HG02678 (cell line): ENCODE measurements around the gene PELO.
"Not testable (repeated sequence)": the region's sequence is repeated elsewhere in the genome, so short reads cannot be mapped to it uniquely, and the experiment has no call there.

Experiments used
- ATAC-seq: cut with Tn5 transposase; IDR thresholded peaks from one replicate; pipeline ENCODE4 v1.9.1; 2021; ENCODE audit warnings: mild to moderate bottlenecking, moderate library complexity; ENCODE audit not compliant: unreplicated experiment

The PELO gene, protein sequence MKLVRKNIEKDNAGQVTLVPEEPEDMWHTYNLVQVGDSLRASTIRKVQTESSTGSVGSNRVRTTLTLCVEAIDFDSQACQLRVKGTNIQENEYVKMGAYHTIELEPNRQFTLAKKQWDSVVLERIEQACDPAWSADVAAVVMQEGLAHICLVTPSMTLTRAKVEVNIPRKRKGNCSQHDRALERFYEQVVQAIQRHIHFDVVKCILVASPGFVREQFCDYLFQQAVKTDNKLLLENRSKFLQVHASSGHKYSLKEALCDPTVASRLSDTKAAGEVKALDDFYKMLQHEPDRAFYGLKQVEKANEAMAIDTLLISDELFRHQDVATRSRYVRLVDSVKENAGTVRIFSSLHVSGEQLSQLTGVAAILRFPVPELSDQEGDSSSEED

DNA sequence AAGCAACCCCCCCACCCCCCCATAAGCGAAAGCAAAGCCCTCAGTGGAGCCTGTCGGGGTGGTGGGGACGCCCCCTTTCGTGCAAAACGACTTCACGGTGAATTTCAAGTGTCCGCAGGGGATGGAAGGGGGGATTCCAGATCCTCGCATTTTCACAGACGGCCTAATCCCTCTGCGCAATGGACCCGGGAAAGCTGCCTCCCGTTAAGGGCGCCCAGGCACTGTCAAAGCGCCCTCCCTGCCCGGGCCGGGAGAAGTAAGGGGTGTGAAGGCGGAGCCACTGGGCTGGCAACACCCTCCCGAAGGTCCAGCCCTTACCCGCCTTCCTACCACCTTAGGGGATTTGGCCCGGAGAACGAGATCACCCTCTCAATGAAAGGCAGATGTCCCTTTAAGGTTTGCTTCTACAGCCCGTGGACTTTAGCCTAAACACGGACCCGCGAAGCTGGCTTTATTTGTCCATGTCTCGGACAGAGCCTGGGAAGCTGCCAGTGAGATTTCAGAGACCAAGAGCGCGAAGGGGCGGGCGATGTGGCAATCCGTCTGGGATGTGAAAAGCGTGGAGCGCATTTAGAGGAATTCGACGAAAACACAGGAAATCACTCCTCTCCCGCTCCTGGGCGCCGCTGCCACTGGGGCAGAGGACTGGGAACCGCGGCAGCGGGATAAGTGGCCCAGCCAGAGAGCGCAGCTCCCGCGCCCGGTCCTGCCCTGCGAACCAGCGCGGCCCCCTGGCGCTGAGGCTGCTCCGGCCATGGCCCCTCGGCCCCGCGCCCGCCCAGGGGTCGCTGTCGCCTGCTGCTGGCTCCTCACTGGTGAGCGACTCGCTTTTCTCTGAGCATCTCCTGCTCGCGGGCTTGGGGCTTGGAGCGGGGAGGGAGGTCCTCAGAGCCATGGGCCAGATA lies at the start of gene PELO, which contains the start of gene ITGA1:
Gene PELO (plus strand): TSS at position 317 of the 905 bp plus-strand sequence. CDS start 12,479 bp downstream, outside the sequence.
Gene ITGA1 (plus strand): TSS at position 317 of the 905 bp plus-strand sequence. CDS start 438 bp downstream, at position 755.
- ATAC-seq = peak; percentile 83

DNA sequence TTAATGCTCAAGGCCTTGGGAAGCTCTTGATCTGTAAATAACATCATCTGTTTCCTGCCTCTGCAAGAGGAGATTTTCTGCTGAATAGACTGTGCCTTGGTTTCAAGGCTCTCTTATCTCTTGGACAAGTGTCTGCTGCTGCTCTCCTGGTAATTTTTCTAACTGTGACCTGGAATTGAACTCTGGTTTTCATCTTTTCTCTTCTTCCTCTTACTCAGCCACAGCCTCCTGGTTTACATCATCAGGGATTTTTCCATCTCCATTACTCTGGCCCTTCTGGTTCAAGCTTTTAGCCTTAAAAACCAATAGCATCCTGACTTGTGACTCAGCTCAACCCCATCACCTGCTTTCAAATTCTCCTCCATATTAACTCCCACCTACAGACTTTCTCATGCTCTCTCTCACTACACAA lies 49.6 kb upstream of the PELO start:
- ATAC-seq = peak; percentile 63

DNA sequence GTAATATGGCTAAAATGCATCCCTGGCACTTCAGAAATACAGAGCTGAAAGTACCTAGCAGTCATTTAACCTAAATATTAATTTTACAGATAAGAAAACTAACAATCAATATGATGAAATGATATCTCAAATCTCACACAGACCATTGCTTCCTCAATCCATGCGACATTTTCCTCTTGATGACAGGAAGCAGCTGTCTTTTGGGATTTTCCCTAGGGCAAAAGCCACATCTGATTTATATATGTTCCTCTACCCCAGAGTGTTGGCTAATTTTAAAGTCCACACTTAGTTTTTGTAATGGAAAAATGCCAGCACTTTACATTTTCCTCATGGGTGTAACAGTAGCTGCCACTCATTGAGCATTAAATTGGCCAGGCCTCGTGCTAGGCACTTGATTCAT lies 47.7 kb upstream of the PELO start:
- ATAC-seq = no peak

DNA sequence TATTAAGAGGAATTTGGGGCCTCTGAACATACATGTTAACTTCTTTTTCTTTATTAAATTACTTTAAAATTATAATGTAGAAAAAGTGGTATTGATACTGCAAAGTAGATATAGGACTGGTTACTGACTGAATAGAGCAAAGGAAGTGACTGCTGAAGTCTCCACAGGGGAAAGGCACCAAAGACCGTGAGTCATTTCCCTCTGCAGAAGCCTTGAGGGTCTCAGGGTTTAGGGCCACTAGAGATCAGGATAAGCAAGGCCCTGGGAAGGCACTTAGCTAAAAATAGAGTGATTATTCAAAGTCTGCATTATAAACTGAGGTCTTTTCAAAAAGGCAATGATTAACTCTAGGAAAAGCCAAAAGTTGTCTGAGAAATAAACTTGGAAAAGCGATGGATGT lies 44.7 kb upstream of the PELO start:
- ATAC-seq = no peak

DNA sequence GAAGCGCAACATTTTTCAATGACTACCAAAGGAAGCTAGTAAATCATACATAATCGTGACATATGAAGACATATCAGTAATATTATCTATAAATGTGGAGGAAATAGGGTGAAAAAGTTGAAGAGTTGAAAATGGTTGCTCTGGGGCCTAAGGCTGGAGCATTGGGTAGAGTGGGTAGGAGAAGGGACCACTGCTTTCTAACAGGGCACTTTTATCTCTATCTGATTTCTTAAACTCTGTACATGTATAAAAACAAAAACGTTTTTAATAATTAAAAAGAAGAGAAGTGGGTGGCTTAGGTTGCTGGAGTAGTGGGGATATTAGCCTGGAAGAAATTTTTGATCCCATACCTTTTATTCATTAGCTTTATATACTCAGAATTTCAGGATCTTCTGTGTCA lies 44.2 kb upstream of the PELO start:
- no peak for ATAC-seq

DNA sequence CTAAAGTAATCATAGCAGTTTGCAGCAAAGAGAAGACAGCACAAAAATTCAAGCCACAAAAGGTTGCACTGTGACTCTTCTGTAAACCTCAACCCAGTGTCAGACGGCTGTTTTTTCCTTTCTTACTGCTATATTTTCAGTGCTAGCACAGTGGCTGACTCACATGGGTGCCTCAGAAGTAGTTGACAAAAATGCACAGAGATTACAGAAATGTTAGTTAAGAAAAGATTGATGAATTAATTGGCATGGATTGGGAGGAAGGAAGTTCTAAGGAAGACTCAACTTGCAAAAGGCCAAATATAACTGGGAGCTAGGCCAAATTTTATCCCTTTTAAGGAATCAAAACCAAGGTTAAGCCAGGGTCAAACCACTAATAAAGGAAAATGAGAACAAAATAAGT lies 43.7 kb upstream of the PELO start:
- ATAC-seq = peak; percentile 75

DNA sequence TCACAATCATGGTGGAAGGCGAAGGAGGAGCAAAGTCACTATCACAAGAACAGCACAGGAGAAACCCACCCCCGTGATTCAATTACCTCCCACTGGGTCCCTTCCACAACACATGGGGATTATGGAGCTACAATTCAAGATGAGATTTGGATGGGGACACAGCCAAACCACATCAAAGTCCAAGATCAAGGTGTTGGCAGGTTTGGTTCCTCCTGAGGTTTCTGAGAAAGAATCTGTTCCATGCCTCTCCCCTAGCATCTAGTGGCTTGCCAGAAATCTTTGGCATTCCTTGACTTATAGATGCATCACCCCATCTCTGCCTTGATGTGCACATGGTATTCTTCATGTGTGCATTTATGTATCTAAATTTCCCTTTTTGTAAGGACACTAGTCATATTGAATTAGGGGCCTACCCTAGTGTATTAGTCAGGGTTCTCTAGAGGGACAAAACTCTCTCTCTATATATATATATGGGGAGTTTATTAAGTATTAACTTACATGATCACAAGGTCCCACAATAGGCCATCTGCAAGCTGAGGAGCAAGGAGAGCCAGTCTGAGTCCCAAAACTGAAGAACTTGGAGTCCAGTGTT lies 42.8 kb upstream of the PELO start:
- not testable (repeated sequence) for ATAC-seq

DNA sequence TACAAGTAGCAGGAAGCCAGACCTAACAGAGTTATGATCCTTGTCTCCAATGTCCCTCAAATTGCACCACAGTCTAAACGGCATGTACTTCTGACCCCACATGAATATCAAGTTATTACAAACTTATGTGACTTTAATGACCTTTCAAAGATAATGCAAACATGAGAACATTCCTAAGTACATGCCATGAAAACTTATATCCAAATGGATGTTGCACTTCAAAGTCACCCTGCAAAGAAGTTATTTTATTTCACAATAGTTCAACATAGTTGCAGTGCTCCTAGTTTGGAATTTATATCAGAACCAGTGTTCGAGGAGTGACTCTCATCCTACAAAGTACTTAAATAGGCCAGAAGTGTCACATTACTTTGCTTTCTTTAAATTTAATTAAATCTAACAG lies 41.2 kb upstream of the PELO start:
- ATAC-seq = no peak

DNA sequence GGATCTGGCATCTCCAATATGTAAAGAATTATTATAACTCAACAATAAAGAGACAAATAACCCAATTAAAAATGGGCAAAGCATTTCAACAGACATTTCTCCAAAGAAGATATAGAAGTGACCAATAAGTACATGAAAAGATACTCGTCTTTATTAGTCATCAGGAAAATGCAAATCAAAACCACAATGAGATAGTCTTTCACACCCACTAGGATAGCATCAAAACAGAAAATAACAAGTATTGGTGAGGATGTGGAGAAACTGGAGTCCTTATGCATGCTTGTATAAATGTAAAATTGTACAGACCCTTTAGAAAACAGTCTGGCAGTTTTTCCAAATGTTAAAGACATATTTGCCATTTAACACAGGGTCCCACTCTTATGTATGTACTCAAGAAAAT lies 39.1 kb upstream of the PELO start:
- no peak for ATAC-seq

DNA sequence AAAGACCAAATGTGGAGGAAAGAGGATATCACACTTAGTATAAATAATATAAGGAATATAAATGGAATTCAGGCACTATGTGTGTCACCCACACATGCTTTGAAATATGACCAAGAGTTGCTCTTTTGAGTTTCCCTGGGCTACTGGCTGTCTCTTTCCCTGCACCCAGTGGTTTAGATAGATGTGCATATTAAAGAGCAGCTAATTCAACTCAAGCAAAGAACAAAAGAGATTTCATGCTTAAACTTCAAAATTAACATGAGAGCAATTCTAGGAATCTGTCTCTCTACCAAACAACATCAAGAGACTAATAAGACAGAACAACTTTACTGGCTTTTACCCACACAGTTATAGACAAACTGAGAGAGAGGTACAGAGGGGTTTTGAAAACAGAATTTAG lies 38.0 kb upstream of the PELO start:
- ATAC-seq = no peak

DNA sequence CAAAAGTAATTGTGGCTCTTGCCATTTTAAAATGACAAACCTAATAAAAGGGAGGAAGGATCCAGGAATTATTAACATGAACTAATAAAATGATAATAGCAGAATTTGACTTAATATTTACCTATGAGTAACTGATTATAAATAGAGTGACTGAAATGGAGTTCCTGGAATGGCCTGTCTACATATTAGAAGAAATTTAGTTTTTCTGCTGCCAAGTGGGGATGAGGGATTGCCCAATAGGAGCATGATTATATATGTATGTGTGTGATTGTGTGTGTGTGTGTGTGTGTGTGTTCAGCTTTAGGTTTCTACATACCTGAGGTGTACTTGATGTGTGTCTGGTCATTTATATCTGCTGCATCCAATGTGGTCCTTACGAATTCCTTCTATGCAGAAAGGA lies 36.6 kb upstream of the PELO start:
- no peak for ATAC-seq

DNA sequence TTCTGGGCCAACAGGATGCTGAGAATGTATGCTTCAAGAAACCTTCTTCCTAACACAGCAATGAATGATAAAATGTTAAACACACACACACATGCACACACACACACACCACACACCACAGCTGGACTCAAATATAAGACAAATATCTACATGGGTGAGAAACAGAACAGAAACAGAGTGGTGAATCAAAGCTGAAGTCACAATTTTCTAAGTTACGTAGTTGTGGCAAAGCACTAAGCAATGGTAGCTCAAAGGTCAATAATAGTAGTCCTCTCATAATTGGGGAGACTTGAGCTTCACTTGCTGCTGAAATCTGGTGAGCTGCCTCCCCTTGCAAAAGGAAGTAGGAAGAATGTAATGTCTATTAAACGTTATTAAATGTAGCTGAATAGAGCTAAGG lies 33.7 kb upstream of the PELO start:
- no peak for ATAC-seq

DNA sequence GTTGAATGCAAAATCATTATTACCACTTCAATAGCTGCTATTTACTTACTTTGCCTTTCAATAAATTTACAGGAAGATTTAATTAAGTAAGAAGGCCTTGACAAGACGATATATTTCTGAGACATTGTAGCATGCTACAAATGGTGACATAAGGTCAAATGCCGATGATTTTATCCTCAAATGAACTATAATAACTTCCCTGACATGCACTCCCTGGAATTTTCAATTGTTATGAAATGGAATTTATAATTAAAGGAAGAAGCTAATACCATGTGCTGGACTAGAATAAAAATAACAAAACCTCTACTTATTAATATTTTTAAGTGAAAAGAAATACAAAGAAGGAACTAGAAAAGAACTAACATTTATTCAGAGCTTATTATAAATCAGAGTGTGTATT lies 30.2 kb upstream of the PELO start:
- no peak for ATAC-seq

DNA sequence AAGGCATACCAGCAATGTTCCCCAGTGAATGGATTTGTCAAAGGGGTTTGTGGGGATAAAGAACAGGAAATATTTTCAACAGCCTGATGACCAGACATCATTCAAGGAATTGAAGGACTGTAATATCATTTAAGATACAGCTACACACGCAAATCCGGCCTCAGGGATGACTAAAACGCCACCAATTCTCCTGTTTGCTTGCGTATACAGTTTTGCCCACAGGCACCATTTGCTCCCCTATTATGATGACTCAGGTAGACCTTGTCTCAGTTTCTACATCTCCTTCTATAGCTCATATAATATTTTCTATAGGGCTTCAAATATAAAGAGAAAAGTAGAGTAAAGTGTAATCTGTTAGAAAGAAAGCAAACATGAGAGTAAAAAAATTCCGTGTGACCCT lies 29.7 kb upstream of the PELO start:
- no peak for ATAC-seq

DNA sequence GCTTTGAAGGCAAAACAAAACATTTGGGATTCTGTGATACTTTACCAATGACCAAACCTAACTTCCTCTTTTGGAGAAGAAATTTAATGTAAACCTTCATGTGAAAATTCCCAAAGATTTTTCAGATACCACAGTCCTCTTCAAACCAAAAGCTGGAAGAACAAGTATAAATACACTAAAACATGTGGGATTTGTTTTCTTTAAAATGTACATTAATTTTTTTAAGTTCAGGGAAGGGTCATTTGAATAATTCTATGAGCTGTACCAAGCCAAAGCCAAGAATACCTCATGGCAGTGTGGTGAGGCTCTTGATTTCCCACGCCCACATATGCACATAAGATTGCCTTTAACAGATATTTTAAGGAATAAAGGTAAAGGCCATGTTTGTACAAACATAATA lies 28.4 kb upstream of the PELO start:
- ATAC-seq = no peak

DNA sequence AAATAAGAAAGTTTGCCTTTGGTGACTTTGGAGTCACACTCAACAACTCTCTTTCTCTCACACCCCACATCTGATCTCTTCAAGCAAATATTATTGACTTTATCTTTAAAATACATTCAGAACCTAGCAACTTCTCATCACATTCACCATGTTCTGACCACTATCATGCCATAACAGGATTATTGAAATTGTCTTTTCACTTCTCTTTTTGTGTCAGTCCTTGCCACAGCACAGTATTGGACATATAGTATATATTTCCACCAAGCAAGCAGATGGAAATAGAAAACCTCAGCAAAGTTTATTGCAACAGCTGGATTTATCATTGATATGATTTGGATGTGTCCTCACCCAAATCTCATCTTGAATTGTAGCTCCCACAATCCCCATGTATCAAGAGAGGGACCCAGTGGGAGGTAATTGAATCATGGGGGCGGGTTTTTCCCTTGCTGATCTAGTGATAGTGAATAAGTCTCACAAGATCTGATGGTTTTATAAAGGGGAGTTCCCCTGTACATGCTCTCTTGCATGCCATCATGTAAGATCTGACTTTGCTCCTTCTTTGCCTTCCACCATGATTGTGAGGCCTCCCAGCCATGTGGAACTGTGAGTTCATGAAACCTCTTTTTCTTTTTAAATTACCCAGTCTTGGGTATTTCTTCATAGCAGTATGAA lies 26.9 kb upstream of the PELO start:
- peak; percentile 57 for ATAC-seq

DNA sequence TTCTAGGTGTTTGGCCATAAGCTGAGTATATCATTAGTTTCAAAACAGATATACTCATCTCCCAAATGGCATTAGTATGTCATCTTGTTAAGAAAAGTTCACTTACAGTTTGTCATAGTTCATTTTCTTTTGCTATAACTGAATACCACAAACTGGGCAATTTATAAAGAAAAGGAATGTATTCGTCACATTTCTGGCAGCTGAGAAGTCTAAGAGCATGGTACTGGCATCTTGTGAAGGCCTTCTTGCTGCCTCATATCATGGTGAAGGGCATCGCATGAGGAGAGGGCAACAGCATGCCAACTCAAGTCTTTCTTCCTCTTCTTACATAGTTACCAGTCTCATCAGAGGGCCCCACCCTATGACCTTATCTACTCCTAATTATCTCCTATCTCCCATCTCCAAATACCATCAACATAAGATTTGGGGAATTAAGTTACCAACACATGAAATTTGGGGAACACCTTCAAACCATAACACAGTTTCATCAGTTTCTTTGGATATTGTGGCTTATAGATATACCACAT lies 20.4 kb upstream of the PELO start:
- no peak for ATAC-seq

DNA sequence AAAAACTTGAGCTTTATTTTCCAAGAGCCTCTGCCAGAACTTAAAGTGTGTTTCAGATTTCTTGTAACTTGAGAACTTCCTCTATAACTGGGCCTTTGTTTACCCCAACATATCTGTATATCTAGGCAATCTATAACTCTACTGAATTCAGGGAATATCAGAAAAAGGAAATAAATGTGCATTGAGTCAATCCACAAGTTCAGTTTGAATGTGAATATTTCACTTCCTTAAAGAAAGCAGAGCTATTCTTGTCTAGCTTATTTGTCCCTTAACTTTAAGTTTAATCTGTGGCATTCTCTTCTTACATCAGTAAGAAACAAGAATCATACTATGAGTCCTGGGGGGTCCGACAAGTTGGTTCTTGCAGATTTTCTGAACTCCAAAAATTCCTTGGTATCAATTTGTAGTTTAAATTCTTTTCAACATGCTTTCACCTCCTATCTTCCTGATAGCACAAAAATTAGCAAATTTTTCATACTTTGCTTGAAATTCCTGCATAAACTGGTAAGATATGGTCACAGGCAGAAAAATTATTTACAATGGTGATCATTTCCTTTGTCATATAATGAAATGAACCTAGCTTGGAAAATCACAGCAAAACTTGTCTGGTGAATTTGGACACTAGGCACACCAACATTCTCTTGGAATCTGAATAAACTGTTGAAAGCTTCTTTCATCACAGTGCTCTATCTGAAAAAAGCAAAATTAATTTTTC lies 19.8 kb upstream of the PELO start:
- ATAC-seq = peak; percentile 43

DNA sequence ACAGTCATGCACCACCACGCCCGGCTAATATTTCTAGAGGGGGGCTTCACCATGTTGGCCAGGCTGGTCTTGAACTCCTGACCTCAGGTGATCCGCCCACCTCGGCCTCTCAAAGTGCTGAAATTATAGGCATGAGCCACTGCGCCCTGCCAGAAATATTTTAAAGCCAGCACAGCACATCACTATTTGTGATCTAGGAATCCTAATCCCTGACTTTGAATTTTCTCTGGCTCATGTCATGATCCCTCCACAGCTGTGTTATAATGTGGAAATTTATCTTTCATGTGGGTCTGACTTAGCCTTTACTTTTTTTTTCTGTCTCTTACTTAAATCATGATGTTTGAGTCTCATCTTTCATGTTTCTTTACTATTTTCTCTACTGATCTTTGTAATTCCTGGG lies 18.7 kb upstream of the PELO start:
- ATAC-seq = no peak

DNA sequence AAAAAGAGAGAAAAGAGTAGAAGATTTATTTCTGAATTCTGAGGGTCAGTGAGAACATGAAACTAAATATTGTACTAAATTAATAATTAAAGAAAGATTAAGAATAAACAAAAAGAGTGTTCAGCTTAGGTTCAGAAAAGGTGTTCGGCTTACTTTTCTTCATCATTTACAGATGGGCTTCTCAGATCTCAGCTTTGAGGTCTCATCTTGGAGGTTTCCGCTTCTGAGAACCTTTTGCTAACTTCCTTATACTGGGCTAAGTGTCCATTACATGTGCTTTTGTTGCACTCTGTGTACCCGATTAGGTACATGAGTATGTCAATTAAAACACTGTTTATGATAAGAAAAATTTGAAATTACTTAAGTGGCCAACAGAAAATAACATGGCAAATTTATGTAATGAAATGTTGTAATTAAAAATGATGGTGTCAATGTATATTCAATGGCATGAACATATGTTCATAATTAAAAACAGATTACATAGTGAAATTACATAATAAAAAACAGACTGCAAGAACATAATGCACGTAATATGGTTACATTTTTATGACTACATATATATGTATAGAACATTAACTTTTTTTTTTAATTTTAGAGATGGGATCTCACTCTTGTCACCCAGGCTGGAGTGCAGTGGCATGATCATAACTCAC lies 17.3 kb upstream of the PELO start:
- ATAC-seq = no peak
